ENCODE results near the gene TECPR2. TPM values are rescaled to one million over a fixed set of nuclear protein-coding genes. Genes with fewer than 3 reads are reported as not detected.
A peak's percentile ranks its signal among the peaks of the same experiment; 100 is the strongest.

Gene TECPR2
- total RNA-seq, 1 donor = 16.1 TPM

DNA sequence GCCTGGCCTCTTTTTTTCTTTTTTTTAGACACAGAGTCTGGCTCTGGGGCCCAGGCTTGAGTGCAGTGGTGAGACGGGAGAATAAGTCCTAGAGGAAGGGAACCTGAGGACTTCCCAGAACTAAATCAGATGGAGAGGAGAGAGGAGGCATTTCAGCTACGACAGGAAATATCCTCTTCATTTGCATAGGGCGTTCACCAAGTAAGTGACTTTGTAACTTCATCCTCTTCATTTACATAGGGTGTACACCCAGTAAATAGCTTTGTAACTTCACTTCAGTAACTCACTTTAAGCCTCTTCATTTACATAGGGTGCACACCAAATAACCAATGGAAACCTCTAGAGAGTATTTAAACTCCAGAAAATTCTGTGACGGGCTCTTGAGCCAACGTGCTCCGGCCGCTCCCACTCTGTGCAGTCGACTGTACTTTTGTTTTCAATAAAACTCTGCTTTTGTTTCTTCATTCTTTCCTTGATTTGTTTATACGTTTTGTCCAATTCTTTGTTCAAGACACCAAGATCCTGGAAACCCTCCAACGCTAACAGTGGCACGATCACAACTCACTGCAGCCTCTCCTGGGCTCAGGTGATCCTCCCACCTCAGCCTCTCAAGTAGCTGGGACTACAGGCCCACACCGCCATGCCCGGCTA lies 168.2 kb downstream of the TECPR2 start:
- no peak overlapping the region for H3K4me3 ChIP-seq (ENCODE audit: low read depth, low read length)
- TF ChIP-seq, protein P1, sequence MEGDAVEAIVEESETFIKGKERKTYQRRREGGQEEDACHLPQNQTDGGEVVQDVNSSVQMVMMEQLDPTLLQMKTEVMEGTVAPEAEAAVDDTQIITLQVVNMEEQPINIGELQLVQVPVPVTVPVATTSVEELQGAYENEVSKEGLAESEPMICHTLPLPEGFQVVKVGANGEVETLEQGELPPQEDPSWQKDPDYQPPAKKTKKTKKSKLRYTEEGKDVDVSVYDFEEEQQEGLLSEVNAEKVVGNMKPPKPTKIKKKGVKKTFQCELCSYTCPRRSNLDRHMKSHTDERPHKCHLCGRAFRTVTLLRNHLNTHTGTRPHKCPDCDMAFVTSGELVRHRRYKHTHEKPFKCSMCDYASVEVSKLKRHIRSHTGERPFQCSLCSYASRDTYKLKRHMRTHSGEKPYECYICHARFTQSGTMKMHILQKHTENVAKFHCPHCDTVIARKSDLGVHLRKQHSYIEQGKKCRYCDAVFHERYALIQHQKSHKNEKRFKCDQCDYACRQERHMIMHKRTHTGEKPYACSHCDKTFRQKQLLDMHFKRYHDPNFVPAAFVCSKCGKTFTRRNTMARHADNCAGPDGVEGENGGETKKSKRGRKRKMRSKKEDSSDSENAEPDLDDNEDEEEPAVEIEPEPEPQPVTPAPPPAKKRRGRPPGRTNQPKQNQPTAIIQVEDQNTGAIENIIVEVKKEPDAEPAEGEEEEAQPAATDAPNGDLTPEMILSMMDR (IDR thresholded peaks at IDR 0.05; ENCODE audit: insufficient read depth, low read length) = no peak
- no peak for DNase-seq (ENCODE audit: low read depth)

DNA sequence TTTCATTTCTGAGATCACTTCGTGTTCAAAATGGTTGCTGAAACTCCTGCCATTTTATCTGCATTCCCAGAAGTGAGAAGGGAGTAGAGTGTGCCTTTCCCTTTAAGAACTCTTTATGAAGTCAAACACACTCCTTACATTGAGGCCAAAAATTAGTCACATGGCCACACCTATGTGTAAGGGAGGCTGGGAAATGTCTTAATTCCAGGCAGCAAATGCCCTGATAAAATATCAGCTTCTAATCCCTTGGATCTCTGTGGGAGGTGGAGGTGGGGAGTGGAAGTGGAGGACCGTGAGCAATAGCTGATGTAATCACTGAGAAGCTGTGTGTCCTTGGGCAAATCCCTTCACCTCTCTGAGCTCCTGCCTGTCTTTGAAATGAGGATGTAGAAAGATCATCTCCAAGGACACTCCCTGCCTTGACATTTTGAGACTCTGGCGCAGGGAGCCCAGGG lies 169.5 kb downstream of the TECPR2 start:
- DNase-seq (ENCODE audit: low read depth) = peak; percentile 64
- TF ChIP-seq, protein P1 (IDR thresholded peaks at IDR 0.05; ENCODE audit: insufficient read depth, low read length) = no peak
- no peak overlapping the region for H3K4me3 ChIP-seq (ENCODE audit: low read depth, low read length)

DNA sequence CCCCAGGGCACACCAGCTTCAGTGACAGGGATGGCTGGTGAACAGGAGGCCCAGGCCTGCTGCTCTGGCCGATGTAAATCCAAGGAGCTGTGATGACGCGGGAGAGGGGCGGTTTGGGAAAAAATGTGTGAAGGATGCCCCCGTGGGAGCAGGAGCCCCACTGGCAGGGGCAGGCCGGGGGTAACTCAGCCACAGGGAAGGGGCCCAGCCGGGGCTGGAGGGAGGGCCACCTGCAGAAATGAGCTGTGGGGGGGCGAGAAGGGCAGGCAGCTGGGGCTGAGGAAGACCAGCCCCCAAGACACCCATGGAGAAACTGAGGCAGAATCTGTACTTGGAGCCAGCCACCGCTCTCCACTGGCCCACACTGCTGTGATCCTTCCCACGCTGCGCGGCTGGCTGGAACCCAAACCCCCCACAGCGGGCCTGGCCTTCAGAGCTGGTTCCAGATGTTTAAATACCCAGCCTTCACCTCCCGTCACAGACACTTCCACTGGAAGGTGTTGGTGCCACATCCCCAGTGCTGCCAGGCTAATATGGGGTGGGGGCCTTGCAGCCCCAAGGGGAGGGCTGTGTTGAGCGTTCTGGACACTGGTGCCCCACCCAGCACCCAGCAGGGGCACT lies 175.3 kb downstream of the TECPR2 start:
- DNase-seq (ENCODE audit: low read depth) = no peak
- TF ChIP-seq, protein P1 (IDR thresholded peaks at IDR 0.05; ENCODE audit: insufficient read depth, low read length) = no peak

DNA sequence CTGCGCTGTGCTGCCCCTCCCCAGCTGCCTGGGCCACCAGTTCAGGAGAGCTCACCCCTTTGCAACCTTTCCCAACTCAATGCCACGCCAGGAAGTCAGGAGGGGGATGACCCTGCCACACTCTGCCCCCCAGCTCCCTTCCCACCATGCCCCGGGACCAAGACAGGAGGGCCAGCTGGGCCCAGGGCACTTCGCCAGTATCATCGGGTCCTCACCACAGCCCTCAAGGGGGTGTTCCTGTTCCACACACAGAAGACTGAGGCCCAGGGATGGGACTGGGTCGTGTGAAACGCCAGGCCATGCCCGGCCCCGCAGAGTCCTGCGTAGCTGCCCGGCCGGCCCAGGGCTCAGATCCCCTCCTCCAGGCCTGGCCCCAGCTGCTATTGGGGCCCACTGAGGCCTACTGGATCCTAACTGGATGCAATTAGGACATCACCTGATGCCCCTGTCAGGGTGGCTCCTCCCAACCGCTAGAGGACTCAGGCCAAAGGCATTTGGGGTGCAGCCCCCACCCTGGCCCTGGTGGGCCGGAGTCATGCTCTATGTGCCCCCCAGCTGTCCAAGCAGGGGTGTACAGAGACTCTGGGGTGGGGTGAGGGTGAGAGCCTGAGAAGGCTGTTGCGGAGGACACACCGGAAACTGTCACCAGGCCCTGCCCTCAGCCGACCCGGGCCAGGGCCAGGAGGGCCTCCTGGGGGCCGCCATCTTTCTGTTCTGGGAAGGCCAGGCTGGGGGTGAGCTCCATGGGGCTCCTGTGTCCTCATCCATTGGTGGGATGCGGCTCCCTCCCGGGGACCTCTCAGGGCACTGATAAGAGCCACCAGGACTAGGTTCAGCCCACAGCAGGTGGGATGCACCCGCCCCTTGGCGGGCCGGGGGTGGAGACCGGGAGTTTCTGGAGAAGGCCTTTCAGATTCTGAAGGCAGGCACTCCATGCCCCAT lies 176.1 kb downstream of the TECPR2 start:
- DNase-seq (ENCODE audit: low read depth) = no peak
- TF ChIP-seq, protein P1 (IDR thresholded peaks at IDR 0.05; ENCODE audit: insufficient read depth, low read length) = no peak
- no peak overlapping the region for H3K4me3 ChIP-seq (ENCODE audit: low read depth, low read length)

More for the DNA sequence above, 175.3 kb downstream of the TECPR2 start:
- H3K4me3 ChIP-seq (ENCODE audit: low read depth, low read length) = no peak overlapping the region

DNA sequence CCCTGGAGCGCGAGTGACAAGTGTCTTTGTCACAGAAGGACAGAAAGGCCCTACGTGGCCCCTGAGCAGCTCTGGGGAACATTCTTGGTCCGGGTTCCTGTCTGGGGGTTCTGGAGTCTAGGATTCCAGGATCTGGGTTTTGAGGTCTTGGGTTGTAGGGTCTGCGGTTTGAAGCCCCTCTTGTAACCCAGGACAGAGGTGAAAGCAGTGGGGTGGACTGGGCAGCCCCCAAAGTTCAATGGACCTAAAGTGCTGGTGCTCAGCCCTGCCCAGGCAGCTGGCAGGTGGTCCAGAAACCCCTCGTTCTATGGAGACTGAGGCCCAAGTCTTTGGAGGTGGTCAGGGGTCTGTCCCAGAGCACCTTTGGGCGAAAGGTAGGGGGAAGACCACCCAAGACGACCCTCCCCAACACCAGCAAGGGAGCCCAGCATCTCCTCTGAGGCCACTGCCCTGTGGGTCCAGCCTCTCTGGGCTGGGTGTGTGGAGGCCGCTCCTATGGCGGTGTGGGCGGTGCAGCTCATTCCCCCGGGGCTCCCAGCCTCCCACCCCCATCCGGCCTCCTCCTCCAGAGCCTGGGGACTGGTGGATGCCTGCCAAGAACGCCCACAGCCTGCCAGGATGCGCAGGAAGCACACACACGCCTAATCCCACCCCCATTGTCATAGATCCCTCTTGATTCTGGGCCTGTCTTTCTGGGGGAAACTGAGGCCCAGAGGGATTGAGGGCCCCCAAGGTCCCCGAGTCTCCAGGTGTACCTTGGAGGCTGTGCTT lies 177.0 kb downstream of the TECPR2 start:
- DNase-seq (ENCODE audit: low read depth) = peak; percentile 39
- TF ChIP-seq, protein P1 (IDR thresholded peaks at IDR 0.05; ENCODE audit: insufficient read depth, low read length) = no peak
- H3K4me3 ChIP-seq (ENCODE audit: low read depth, low read length) = no peak overlapping the region

All from fibroblast of the aortic adventitia (primary cell).